HG02678 (cell line): ENCODE data around the gene GPAT3.
A peak's percentile ranks its signal among the peaks of the same experiment; 100 is the strongest.
"Not testable (repeated sequence)": the region's sequence is repeated elsewhere in the genome, so short reads cannot be mapped to it uniquely, and the experiment has no call there.

Experiments used
- ATAC-seq: cut with Tn5 transposase; IDR thresholded peaks from one replicate; pipeline ENCODE4 v1.9.1; 2021; ENCODE audit warnings: mild to moderate bottlenecking, moderate library complexity; ENCODE audit not compliant: unreplicated experiment

Gene GPAT3

DNA sequence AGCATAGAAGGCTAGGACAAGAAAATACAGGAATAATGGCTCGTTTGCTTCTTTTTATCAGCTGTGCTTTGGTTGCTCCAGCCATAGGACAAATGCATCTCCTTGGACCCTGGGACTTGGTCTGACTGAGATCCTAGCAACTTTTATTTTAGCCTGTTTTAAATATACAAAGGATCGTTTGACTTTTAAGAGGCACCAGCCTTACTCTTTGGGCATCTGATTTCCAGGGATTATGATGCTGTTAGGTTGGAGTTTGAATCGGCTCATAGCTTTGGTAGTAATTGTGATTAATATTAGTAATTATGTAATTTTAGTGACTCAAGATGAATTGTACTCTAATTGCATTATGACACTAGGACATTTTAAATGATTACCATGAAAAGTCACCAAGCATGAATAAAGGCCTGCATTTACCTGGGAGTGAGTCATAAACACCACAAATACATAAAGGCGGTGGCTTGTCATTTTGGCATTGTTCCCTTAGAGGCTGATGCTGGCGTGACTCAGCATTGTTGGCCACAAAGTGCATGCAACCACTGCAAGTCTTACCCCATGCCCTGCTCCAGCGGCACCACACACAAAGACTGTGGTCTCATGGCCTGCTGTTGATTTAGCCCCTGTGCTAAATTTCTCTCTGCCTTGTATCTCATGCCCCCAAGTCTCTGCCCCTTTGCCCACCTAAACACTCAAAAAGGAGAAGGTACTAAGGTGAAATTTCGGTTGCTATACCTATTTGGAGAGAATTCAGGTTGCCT is 12.4 kb downstream of the GPAT3 start:
- ATAC-seq: peak; percentile 89

DNA sequence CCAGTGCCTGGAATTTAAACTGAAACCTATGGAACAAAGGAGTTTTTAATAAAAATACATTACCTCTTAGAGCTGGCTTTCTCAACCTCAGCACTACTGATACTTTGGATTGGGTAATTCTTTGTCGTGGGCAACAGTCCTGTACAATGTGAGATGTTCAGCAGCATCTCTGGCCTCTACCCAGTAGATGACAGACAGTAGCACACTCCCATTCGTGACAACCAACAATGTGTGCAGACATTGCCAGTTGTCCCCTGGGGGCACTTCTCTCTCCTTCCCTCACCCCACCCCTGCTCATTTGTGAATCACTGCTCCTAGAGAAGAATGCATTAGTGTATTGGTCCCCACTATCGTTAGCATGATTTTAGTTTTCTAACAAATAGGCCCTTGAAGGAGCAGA is 16.2 kb downstream of the GPAT3 start:
- ATAC-seq: no peak

DNA sequence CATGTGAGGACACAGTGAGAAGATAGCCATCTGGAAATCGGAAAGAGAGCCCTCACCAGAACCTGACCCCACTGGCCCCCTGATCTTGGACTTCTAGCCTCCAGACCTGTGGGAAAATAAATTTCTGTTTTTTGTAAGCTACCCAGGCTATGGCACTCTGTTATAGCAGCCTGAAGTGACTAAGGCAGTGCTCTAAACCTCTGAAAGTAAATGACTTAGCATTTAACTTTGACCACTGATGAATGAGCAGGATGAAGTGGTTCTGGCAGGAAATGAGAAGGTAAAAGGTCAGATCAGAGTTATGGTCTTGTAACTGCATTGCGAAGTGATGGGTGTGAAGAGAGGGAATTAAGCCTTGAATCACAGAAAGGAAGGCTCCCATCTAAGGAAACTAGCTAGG is 17.0 kb downstream of the GPAT3 start:
- peak; percentile 59 for ATAC-seq

DNA sequence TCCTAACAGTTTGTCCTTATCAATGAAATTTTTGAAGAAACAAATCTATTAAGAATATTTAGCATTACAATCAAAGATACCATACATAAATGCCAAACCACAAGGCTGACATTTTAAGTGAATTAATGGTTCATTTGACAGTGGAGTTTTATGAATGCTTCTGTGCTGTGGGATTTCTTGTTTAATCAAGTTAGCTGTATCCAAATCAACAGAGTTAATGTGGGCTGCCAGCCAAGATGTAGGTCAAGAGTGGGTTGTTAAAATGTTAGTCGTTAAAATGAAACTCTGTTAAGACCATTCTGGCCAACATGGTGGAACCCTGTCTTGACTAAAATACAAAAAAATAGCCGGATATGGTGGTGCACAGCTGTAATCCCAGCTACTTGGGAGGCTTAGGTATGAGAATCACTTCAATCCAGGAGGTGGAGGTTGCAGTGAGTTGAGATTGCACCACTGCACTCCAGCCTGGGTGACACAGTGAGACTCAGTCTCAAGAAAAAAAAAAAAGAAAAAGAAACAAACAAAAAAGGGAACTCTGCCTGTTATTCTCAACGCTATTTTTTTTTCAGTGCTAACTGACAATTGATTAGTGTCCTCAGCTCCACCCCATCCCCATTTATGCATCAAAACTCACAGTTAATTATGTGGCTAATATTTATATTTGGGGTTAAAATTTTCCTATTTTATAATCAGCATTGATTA is 20.2 kb downstream of the GPAT3 start:
- ATAC-seq: no peak

DNA sequence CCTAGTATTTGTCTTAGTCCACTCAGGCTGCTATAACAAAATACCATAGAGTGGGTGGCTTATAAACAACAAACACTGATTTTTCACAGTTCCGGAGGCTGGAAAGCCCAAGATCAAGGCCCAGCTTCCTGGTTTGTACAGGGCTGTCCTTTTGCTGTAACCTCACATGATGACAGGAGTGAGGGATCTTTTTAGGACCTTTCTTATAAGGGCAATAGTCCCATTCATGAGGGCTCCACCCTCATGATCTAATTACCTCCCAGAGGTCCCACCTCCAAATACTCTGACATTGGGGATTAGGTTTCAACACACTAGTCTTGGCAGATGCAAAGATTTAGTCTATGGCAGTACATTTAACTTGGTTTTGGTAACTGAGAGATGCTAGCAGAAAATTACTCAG is 20.9 kb downstream of the GPAT3 start:
- no peak for ATAC-seq

DNA sequence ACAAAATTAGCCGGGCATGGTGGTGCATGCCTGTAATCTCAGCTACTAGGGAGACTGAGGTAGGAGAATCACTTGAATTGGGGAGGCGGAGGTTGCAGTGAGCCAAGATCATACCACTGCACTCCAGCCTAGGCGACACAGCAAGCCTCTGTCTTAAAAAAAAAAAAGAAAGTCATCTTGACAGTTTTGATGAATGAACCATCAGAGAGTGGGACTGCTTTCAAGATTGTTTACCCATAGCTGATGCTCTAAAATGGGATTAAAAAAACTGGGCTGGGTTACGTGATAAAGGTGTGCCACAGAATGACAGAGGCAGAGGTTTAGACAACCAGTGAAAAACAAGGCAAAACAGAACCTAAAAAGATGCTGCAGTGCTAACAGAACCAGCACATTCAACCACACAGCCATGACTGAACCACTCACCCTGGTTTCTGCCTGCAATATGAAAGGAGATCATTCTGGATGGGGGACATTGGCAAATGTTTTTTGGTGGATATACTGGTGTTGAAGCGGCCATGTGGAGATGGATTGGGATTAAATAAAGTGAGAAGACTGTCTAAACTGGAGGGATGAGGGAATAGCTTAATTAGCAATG is 22.2 kb downstream of the GPAT3 start:
- no peak for ATAC-seq

DNA sequence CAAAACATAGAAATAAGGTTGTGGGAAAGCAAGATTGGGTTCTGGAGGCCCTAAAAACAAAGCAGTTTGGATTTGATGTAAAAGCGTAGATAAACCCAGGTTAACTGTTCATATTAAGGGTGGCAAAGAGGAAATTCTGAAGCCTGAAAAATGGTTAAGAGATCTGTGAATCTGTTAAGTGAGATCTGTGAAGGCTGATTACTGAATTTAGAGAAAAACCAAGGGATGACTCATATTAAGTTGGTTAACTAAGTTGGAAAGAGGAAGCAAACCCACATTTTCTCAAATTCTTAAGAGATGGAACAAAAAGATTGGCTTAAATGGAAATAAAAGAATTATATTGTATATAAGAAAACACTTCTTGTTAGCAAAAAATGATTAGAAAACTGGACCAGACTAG is 22.8 kb downstream of the GPAT3 start:
- no peak for ATAC-seq

DNA sequence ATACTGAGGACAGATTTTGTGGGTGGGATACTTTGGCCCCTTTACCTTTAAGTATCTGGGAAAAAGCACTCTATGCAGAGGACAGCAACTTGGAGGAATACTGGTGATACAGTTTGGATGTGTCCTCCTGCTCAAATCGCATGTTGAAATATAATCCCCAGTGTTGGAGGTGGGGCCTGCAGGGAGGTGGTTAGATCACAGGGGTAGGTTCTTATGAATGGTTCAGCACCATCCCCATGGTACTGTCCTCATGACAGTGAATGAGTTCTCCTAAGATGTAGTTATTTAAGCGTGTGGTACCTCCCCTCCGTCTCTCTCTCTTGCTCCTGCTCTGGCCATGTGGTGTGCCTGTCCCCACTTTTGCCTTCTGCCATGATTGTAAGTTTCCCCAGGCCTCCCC is 24.6 kb downstream of the GPAT3 start:
- no peak for ATAC-seq

DNA sequence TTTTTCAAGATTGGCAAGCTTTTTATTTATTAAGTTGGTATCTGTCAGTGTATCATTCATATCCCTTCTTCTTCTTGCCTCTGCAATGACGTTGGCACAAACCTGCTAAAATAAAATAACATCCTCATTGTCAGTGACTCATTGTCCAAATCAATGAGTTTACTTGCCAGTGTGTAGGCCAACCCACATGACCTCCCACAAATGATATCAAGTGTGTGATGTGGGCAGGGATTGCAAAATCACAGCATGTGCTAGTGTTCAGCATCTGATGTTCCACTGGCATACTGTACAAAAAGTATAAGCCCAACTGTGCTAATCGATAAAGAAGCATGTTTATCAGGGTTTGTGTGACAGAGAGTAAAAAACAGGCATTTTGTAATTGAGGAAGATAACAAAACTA is 25.5 kb downstream of the GPAT3 start:
- no peak for ATAC-seq

DNA sequence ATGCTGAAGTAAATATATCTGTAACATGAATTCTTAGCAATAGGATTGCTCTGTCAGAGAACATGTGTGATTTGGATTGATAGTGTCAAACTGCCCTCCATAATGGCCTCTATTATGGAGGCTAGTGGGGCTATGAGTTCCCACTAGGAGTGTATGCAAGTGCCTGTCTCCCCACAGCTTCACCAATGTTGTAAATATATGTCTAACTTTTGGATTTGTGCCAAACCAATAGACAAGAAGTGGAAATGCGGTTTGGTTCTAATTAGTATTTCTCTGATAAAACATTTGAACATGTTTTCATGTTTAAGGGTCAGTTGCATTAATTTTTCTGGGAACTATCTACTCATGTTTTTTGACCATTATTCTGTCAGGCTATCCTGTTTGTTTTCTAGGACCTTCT is 28.1 kb downstream of the GPAT3 start:
- no peak for ATAC-seq

DNA sequence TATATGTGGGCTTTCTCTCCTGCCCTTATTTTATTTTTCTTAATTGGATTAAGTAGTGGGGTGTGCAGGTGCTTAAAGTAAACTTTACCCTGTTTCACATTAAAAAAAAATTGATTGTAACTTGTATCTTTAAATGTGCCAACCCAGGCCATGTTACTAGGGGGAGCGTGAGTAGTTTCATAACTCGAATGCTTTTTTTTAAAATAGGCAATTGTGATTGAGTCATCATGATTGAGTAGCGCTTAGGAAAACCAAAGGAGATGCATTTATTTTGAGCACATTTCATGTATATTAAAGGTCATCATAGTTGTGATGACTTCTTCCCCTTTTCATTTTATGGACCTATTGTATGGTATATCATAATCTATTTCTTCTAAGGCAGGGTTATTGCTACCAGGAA is 32.2 kb downstream of the GPAT3 start:
- no peak for ATAC-seq

DNA sequence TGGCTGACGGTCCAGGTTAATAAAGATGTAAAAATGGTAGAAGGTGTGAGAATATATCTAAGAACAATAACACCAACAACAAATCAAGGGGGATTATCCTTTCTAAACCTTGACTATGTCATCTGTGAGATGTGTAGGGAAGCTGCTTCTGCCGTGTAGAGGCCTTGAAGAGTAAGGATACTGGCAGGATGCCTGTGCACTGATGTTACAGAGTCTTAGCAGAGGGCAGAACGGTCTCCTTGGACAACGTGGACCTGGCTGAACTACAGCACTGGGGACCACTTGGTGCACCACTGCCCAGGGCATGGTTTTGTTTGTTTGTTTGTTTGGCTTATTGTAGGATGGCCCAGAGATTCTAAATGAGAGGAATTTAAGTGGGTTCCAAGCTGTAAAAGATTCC is 33.5 kb downstream of the GPAT3 start:
- ATAC-seq: no peak

DNA sequence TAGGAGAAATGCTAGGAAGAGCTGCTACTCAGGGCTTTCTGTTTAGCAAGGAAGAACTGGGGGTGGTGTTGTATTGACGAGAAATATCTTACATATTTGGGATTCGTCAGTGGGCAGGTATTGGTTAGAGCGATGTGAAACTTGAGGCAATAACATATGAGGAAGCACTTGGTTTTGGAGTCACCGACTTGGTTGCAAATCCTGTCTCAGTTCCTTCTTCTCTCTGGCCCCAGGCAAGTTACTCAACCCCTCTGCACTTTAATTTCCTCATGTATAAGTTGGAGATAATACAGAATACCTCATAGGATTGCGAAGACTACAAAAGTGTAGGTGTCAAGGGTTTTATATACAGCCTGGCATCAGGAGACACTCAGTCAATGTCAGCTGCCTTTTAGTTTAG is 34.1 kb downstream of the GPAT3 start:
- peak; percentile 83 for ATAC-seq

DNA sequence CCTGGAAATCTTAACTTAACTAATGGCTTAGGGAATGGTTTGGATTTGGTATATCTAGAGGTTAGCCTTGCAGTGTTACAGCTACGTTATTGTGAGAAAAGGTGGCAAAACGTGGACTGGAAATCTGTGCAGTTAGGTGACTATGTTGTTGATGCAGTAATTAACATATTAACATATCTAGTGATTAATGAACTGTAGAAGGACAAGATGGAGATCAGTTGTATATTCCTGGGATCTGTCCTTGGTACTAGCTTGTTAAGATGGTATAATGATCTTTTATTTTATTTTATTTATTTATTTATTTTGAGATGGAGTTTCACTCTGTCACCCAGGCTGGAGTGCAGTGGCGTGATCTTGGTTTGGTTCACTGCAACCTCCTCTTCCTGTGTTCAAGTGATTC is 36.9 kb downstream of the GPAT3 start:
- ATAC-seq: no peak

DNA sequence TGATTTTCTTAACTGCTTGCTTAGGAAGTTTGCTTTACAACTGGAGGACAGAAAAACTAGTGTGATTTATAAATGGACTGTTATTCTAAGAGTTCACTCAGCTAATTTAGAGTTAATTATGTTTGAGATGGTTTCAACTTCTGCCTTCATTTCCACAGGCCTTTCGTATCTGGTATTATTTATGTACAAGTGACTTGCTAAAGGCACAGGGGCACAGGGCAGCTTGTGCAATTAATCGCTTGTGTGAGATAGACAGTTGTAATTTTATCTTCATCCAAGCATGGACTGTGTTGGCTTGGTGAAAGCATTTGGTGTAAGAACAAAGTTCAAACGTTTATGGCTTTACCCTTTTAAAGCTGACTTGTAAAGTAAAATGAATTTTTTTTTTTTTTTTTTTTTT is 38.3 kb downstream of the GPAT3 start:
- no peak for ATAC-seq

DNA sequence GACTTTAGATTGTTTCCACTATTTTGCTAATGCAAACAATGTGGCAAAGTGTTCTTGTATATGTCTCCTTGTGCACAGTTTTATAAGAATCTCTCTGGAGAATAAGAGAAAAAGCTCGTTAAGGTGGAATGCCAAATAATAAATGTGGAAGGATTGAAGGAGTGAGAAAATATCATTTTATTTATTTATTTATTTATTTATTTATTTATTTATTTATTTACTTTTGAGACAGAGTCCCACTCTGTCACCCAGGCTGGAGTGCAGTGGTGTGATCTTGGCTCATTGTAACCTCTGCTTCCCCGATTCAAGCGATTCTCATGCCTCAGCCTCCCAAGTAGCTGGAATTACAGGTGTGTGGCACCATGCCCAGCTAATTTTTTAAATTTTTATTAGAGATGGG is 40.3 kb downstream of the GPAT3 start:
- ATAC-seq: not testable (repeated sequence)

DNA sequence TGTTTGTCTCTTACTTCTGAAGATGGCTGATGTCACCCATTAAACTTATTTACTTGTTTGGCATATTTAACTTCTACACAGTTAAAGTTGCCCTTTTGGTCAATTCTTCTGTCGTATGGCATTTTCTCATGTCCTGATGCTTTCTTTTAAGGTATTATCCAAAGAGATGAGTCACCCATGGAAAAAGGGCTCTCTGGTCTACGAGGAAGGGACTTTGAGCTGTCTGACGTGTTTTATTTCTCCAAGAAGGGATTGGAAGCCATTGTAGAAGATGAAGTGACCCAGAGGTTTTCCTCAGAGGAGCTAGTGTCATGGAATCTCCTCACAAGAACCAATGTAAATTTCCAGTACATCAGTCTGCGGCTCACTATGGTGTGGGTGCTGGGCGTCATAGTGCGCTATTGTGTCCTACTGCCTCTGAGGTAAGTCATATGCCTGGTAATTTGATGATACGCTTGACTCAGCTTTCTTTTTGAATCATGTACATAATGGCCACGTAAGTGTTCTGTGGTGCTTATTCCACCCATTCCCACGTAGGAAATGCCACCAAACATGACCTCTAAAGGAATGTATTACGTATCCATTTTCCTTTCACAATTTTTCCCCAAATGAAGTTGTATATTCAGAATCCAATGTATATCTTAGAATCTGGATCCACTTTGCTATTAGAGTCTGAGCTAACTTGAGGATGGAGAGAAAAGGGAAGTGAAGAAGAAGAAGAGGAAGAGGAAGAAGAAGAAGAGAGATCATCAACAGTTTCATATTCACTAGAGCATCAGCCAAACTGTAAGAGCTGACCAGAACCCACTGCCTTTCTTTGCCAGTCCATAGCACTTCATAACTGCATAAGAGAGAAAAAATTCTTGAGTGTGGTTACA is 45.7 kb downstream of the GPAT3 start:
- peak; percentile 84 for ATAC-seq

DNA sequence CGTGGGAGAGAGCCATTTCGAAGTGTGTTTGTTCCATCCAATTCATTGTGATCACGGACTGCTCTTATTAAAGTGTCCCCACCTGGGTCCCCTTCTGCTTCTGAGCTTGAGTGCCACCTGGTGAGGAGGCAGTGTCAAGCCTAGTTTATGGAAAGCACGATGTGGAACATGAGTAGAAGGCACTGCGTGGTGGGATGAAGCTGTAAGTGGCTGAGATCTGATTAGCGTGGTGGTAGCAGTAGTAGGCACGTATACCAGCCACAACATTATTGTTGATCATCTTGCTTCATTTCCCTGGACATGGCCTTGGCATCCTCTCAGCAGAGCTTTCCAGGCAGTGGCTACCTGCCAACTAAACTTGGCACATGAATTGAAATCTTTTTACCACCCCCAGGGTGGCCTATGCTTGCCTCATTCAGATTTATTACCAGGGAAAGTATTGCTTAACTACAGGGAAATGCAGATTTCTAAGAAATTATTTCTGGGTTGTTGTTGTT is 46.4 kb downstream of the GPAT3 start:
- ATAC-seq: peak; percentile 64

DNA sequence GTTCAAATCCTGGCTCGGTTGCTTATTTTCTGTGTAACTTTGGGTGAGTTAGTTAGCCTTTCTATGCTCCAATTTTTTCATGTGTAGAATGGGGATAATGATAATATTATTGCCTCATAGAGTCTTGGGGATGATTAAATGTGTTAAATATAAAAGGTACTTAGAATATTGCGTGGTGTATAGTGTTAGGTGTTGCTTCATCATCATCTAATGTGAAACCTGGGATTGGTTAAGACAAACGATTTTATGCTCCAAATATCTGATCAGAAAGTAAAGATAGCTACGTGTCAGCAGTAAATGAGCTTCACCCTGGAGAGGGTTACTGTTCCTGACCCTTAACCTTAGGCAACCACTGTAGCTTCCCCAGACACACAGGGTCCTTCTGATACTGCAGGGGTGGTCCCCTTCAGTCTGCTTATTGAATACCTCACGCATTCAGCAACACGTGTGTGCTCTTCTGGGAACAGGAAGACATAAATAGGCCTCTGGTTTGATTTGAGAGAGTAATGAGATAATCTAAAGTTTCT is 50.1 kb downstream of the GPAT3 start:
- no peak for ATAC-seq

DNA sequence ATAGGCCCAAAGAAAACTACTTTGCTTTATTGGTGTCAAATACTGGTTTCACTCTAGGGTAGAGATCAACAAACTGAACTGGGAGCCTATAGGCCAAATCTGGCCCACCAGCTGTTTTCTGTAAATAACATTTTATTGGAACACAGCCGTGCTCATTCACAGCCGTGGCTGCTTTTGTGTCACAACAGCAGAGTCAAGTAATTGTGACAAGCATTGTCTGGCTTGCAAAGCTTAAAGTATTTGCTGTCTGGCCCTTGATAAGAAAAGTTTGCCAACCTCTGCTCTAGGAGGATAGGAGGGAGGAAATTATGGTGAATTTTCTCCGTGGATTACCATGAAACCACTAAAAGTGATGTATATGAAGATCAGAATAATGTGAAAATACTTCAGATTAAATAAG is 53.4 kb downstream of the GPAT3 start:
- no peak for ATAC-seq

DNA sequence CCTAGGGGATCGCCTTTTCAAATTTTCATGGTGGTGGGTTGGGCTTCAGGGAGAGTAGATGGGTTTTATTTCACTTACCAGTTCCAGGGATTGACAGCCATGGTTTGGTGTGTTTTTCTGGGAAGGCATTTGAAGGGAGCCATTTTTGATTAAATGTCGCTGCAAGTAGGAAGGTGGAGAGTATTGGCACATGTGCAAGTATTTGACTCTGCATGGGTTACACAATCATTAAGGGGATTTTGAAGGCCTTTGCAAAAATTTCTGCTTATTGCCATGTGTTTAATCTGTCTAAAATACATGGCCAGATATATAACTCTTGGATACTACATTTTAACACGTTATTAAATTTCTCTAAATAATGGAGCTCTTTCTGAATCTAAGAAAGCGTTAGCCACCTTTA is 55.1 kb downstream of the GPAT3 start:
- no peak for ATAC-seq
